Hypothalamus (tissue), 51 donors: ENCODE results near the gene PEAK3.

Source experiments
- DNase-seq, 51 donors: peaks; one replicate each; lab custom pipeline; 2025; lab: John Stamatoyannopoulos, UW

The PEAK3 gene

GRCh38 chr19:2252797-2253105 is 29.2 kb downstream of the PEAK3 start:
- DNase-seq: no peak

- DNase-seq: no peak
These were observed 29.7 kb downstream of the PEAK3 start for GRCh38 chr19:2252055-2252796.

GRCh38 chr19:2251106-2252054 is 30.6 kb downstream of the PEAK3 start:
- no peak for DNase-seq

GRCh38 chr19:2250766-2251105 is 31.2 kb downstream of the PEAK3 start:
- no peak for DNase-seq

- no peak for DNase-seq
These were observed 31.9 kb downstream of the PEAK3 start for GRCh38 chr19:2249880-2250765.

GRCh38 chr19:2249010-2249866 is 32.7 kb downstream of the PEAK3 start, which contains the start of gene AMH:
Gene AMH, plus strand, starts transcription at chr19:2249323. Its CDS starts 10 bp downstream, at chr19:2249333.
- DNase-seq: no peak

GRCh38 chr19:2248136-2249009 is 33.6 kb downstream of the PEAK3 start:
- no peak for DNase-seq

- no peak for DNase-seq
These were observed 34.4 kb downstream of the PEAK3 start for GRCh38 chr19:2247433-2248101.

- peak in 29 of 51 donors; percentile 3 to 65 (median 27) for DNase-seq
These were observed 35.1 kb downstream of the PEAK3 start for GRCh38 chr19:2246801-2247361.

- no peak for DNase-seq
These were observed 35.9 kb downstream of the PEAK3 start for GRCh38 chr19:2246014-2246620.

GRCh38 chr19:2245273-2245672 is 36.7 kb downstream of the PEAK3 start:
- no peak for DNase-seq

- DNase-seq: no peak
These were observed 37.5 kb downstream of the PEAK3 start for GRCh38 chr19:2244486-2244885.

- no peak for DNase-seq
These were observed 37.9 kb downstream of the PEAK3 start for GRCh38 chr19:2244125-2244411.

- DNase-seq: no peak
These were observed 38.5 kb downstream of the PEAK3 start for GRCh38 chr19:2243274-2244124.

- DNase-seq: no peak
These were observed 39.2 kb downstream of the PEAK3 start for GRCh38 chr19:2242816-2243215.

- DNase-seq: no peak
These were observed 39.9 kb downstream of the PEAK3 start for GRCh38 chr19:2242092-2242537.
